Thyroid gland (tissue), 4 donors: ENCODE results near the gene PARVB. TPM values are rescaled to one million over a fixed set of nuclear protein-coding genes. Genes with fewer than 3 reads are reported as not detected.
"Not testable (repeated sequence)": the region's sequence is repeated elsewhere in the genome, so short reads cannot be mapped to it uniquely, and the experiment has no call there.

Experiments
- DNase-seq, 2 donors: peaks; one replicate each; pipeline ENCODE4 v3.0.0-alpha.2; 2019
- H3K27ac ChIP-seq, 3 donors: fragments of 200-600 bp; sonication (generic); 1 replicate in 2 of 3; 2 replicates in 1 of 3; pipeline ENCODE4 v1.5.1; 2016 to 2019; ENCODE audit warnings: mild to moderate bottlenecking in 1 of 3, moderate library complexity in 1 of 3
- H3K27me3 ChIP-seq: fragments of 200-600 bp; sonication (generic); one replicate; pipeline ENCODE4 v1.5.1; 2019
- H3K36me3 ChIP-seq, 2 donors: fragments of 200-600 bp; sonication (generic); one replicate each; pipeline ENCODE4 v1.5.1; 2016 to 2019
- H3K4me1 ChIP-seq, 2 donors: fragments of 200-600 bp; sonication (generic); one replicate each; pipeline ENCODE4 v1.5.1; 2017 to 2019
- H3K4me3 ChIP-seq, 3 donors: fragments of 200-600 bp; sonication (generic); replicated peaks in 1 of 3; 1 replicate in 2 of 3; 2 replicates in 1 of 3; pipeline ENCODE4 v1.5.1; 2016; ENCODE audit warnings: mild to moderate bottlenecking in 1 of 3
- H3K9me3 ChIP-seq: fragments of 200-600 bp; sonication (generic); one replicate; pipeline ENCODE4 v1.5.1; 2017
- POLR2A ChIP-seq, 2 donors: fragments of 450-650 bp; IDR thresholded peaks; one replicate each; pipeline ENCODE4 v1.6.1; 2017; ENCODE audit warnings: antibody characterized with exemption in 2 of 2, mild to moderate bottlenecking in 2 of 2, moderate library complexity in 1 of 2
- WGBS, 2 donors: methylation state at CpG; one replicate each; pipeline ENCODE4 v1.1.5; 2017; 5-methylcytosine and 5-hydroxymethylcytosine counted together
- intact Hi-C: fragments of 100-400 bp; cut with DNase I; formaldehyde crosslinking; loops from one replicate; pipeline ENCODE4 v1.15.1; 2023
- total RNA-seq, 4 donors: library from RNA; depleted of rRNA; stranded (reverse); fragments of >200 nt; gene quantifications; one replicate each; pipeline ENCODE4 v1.2.3, GENCODE V29; 2016
- TF ChIP-seq, protein P1 (sequence below), 6 experiments: fragments of 200-600 bp in 3 of 6; fragments of 450-650 bp in 3 of 6; sonication (generic) in 3 of 6; IDR thresholded peaks; one replicate each; pipeline ENCODE4 v1.5.1; 2016 to 2019; ENCODE audit warnings: antibody characterized with exemption in 6 of 6, mild to moderate bottlenecking in 2 of 6, inconsistent platforms in 1 of 6, moderate library complexity in 1 of 6

The PARVB gene
- total RNA-seq, 4 donors from 2014 or later: 6.7 to 34.9 (median 11.0) TPM

DNA sequence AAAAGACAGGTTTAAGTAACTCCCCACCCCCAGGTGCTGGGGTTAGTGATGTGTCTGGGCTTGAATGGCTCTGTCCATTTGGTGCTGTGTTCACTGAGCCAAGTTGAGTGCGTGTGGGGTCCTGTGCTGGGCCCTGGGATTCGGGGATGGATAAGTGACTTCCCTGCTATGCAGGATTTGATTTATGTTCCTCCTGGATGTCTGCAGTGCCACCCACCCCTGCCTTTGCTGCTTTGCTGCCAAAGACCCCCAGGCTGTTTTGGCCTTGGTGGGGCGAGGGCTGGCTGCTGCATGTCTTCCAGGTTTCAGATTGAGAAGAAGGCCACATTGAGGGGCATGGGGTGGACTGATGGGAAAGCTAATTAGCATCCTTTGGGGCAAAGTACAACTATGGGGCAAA, 78.8 kb downstream of the PARVB start:
- Histone ChIP-seq H3K36me3 (no peaks in the 10 kb centered on the region), H3K9me3 (no peaks in the 10 kb centered on the region), H3K4me3 (no peak overlapping the region), H3K27ac (no peak overlapping the region), H3K27me3 (no peaks in the 10 kb centered on the region), H3K4me1 (no peaks in the 10 kb centered on the region)
- 92 to 95% methylated on average over 3 of the region's 3 CpGs for WGBS, 2 donors
- no peak for TF ChIP-seq POLR2A (IDR thresholded peaks at IDR 0.05)
- TF ChIP-seq, protein P1, sequence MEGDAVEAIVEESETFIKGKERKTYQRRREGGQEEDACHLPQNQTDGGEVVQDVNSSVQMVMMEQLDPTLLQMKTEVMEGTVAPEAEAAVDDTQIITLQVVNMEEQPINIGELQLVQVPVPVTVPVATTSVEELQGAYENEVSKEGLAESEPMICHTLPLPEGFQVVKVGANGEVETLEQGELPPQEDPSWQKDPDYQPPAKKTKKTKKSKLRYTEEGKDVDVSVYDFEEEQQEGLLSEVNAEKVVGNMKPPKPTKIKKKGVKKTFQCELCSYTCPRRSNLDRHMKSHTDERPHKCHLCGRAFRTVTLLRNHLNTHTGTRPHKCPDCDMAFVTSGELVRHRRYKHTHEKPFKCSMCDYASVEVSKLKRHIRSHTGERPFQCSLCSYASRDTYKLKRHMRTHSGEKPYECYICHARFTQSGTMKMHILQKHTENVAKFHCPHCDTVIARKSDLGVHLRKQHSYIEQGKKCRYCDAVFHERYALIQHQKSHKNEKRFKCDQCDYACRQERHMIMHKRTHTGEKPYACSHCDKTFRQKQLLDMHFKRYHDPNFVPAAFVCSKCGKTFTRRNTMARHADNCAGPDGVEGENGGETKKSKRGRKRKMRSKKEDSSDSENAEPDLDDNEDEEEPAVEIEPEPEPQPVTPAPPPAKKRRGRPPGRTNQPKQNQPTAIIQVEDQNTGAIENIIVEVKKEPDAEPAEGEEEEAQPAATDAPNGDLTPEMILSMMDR (IDR thresholded peaks at IDR 0.05): no peak
- intact Hi-C loops: no loop called here
- no peak for DNase-seq

DNA sequence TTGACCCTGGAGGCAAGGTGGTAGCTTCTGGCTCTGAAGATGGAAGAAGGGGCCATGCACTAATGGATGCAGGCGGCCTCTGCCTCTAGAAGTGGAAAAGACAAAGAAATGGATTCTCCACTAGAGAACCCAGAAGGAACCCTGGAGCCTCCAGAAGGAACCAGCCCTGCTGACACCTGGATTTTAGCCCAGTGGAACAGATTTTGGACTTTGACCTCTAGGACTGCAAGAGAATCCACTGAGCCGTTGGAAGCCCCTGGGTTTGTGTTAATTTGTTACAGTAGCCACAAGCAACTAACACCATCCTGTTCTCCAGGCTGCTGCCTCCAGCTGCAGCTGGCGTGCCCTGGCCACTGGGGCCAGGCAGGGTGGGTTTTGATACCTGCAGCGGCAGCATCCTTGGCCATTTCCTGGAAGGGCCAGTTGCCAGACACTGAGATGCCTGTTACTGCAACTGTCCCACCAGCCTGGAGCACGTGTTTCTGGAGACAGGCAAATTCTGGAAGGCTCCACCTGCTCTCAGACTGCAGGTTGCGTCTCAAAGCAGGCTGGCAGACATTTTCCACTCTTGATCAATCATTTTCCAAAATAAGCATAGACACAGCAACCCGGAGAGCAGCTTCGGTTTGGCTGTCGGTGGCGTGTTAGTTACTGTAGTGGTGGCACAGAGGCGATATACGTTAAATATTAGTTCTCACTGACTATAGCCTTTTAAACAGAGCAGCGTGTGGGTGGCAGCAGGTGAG, 79.8 kb downstream of the PARVB start:
- no peak overlapping the region for H3K4me3 ChIP-seq
- DNase-seq: no peak
- no peaks in the 10 kb centered on the region for H3K9me3 ChIP-seq
- intact Hi-C loops: no loop called here
- no peaks in the 10 kb centered on the region for H3K36me3 ChIP-seq
- no peaks in the 10 kb centered on the region for H3K27me3 ChIP-seq
- TF ChIP-seq, protein P1 (IDR thresholded peaks at IDR 0.05): no peak
- no peak for TF ChIP-seq POLR2A (IDR thresholded peaks at IDR 0.05)
- no peaks in the 10 kb centered on the region for H3K4me1 ChIP-seq
- H3K27ac ChIP-seq: no peak overlapping the region
- 90 to 95% methylated on average over 12 to 13 of the region's 13 CpGs for WGBS, 2 donors

DNA sequence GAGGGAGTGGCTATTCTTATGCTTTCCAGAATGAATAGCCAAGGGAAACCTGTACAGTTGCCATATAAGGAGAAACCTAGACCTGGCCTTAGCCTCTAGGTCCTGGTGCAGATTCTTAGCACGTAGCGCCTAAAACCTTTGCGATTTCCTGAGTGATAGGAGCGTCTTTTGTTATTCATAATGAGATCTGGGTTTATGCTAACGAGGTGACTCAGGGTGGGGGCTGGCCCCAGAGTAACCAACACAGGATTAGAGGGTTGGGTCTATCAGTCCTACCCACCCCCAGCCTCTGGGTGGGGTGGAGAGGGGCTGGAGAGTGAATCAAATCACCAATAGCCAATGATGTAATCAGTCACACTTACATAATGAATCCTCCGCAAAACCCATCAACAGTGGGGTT, 83.2 kb downstream of the PARVB start:
- WGBS, 2 donors: 91 to 92% methylated on average over 6 of the region's 6 CpGs
- DNase-seq: no peak
- Histone ChIP-seq H3K4me3 (no peak overlapping the region), H3K27me3 (no peaks in the 10 kb centered on the region), H3K27ac (no peak overlapping the region), H3K4me1 (no peaks in the 10 kb centered on the region), H3K9me3 (no peaks in the 10 kb centered on the region), H3K36me3 (no peaks in the 10 kb centered on the region)
- TF ChIP-seq POLR2A (IDR thresholded peaks at IDR 0.05): no peak
- intact Hi-C loops: no loop called here

GRCh38 chr22:44108076-44108475, 84.0 kb downstream of the PARVB start:
- Histone ChIP-seq H3K27ac (no peak overlapping the region), H3K4me1 (no peaks in the 10 kb centered on the region), H3K9me3 (no peaks in the 10 kb centered on the region), H3K36me3 (no peaks in the 10 kb centered on the region), H3K4me3 (no peak overlapping the region), H3K27me3 (no peaks in the 10 kb centered on the region)
- DNase-seq: no peak
- no peak for TF ChIP-seq POLR2A (IDR thresholded peaks at IDR 0.05)
- WGBS, 2 donors: 93 to 95% methylated on average over 2 of the region's 2 CpGs
- intact Hi-C loops: no loop called here

- H3K27me3 ChIP-seq: no peaks in the 10 kb centered on the region
- H3K36me3 ChIP-seq: no peaks in the 10 kb centered on the region
- no peak for DNase-seq
- H3K4me3 ChIP-seq: no peak overlapping the region
- H3K4me1 ChIP-seq: no peaks in the 10 kb centered on the region
- intact Hi-C loops: no loop called here
- H3K27ac ChIP-seq: no peak overlapping the region
- H3K9me3 ChIP-seq: no peaks in the 10 kb centered on the region
- TF ChIP-seq, protein P1 (IDR thresholded peaks at IDR 0.05): no peak
- no peak for TF ChIP-seq POLR2A (IDR thresholded peaks at IDR 0.05)
- WGBS, 2 donors: 76 to 82% methylated on average over 14 of the region's 14 CpGs
Observed at GRCh38 chr22:44108806-44109385, 84.8 kb downstream of the PARVB start.

- TF ChIP-seq, protein P1 (IDR thresholded peaks at IDR 0.05): no peak
- no peak for TF ChIP-seq POLR2A (IDR thresholded peaks at IDR 0.05)
- Histone ChIP-seq H3K9me3 (no peaks in the 10 kb centered on the region), H3K27ac (no peak overlapping the region), H3K27me3 (no peaks in the 10 kb centered on the region), H3K4me1 (no peaks in the 10 kb centered on the region), H3K36me3 (no peaks in the 10 kb centered on the region), H3K4me3 (no peak overlapping the region)
- 92 to 95% methylated on average over 4 of the region's 4 CpGs for WGBS, 2 donors
- intact Hi-C loops: no loop called here
- no peak for DNase-seq
Observed at GRCh38 chr22:44109416-44109815, 85.3 kb downstream of the PARVB start.

GRCh38 chr22:44110656-44111055, 86.6 kb downstream of the PARVB start:
- DNase-seq, H3K27me3 ChIP-seq, H3K27ac ChIP-seq, H3K9me3 ChIP-seq, H3K36me3 ChIP-seq, intact Hi-C loops, H3K4me3 ChIP-seq, H3K4me1 ChIP-seq: not testable (repeated sequence)
- 95 to 96% methylated on average over 6 of the region's 6 CpGs for WGBS, 2 donors
